Posterior cingulate gyrus (tissue), 11 donors: Measurements from ENCODE around the gene WSCD1.

ENCODE experiments used
- DNase-seq, 10 donors: peaks; one replicate each; pipeline versions ENCODE4 v3.0.0 to v3.0.0-alpha.2; 2020 to 2021; ENCODE audit warnings: mixed read lengths in 3 of 10
- intact Hi-C: fragments of 100-400 bp; cut with DNase I; formaldehyde crosslinking; loops from one replicate; pipeline ENCODE4 v1.15.1; 2023

The WSCD1 gene

DNA sequence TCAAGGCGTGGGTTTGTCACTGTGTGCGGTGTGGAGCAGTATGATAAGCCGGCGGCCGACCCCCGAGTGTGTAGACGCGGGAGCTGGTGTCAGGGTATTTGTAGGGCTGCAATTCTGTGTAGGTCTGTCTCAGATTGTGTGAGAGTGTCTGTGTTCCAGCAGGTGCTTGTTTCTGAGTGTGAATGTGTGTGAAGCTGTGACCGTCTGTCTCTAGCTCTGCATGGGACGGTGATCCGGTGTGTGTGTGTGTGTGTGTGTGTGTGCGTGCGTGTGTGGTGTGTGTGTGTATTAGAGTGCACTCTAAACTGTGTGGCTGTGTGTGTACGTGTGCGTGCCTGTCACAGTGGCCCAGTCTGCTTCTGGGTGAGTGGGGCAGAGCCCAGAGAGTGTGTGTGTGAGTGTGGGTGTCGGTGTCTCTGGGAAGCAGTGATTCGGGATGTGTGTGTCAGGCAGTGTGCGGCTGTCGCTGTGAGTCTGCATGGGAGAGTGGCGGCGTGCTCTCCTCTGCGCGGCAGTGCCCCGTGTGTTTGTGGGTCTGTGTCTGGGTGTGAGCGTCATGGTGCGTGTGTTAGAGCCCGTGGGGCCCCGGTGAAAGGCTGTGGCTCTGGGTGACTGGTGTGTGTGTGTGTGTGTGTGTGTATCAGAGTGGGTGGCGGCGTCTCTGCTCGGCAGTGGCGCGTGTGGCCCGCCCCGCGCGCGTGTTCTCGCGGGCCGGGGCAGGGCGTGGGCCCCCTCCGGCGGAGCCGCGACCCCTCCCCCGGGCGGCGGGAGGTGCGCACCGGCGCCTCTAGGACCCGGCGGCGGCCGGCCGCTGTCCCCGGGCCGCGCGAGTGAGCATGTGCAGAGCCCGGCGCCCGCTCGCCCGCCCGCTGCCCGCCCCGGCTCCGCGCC, at the start of gene WSCD1:
WSCD1 (plus strand) TSS at position 841 of the 891 bp plus-strand sequence. CDS start 10,280 bp downstream, outside the sequence.
- intact Hi-C loops = loop anchor here (5.0 to 10.0 kb wide), 4 partner anchors 185 to 475 kb away; no protein-coding TSS in a partner anchor
- DNase-seq = peak in 9 of 10 donors; percentile 32 to 92 (median 56)

DNA sequence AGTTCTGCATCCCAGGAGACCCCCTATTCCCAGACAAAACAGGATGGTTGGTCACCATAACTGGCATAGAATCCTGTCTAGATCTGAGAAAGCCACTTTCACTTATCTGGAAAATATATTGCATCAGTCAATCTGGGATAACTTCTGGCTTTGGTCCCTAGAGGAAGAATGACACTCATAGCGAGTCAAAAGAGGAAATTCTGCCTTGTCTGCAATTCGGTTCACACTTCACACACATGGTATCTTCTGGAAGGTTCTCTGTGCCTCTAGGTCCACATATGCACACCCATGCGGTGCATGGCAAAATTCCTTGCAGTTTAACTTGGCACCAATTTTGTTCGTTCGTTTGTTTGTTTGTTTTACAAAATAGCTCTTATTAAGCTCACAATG, 49.2 kb upstream of the WSCD1 start:
- intact Hi-C loops = no loop called here
- DNase-seq = no peak

- intact Hi-C loops = no loop called here
- no peak for DNase-seq
These were observed 48.6 kb upstream of the WSCD1 start for GRCh38 chr17:6021627-6022026.

- no peak for DNase-seq
- intact Hi-C loops = no loop called here
These were observed 46.9 kb upstream of the WSCD1 start for GRCh38 chr17:6023036-6023831.

- DNase-seq = no peak
- intact Hi-C loops = no loop called here
These were observed 45.6 kb upstream of the WSCD1 start for GRCh38 chr17:6024576-6024975.

DNA sequence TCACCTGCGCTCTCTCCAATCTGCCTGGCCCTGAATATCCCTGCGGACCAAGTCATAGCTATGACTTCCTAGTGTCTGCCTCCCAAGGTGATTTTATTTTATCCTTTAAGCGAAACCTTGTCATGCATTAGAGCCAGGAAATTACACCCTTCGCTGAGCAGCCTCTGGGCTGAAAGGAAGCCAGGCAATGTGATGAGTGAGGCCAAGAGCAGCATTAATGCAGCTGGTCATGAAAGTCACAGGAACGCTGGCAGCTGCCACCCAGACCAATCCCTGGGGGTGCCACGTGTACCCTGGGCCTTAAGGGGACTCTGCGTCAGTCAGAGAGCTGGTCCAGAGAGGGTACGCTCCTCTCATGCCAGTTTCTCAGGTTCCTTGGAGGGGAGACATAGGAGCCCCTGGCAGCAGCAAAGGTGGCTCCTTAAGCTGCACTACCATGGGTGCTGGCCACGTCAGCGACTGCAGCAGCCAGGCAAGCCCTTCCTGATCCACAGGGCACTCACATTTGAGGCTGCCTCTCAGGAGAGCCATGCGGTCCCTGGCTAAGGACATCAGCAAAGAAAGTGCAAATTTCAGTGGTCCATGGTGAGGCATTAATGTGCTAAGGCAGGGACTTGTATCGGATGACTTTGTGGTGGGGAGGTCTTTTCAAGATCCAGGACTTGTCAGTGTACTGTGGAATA, 42.7 kb upstream of the WSCD1 start:
- DNase-seq = no peak
- intact Hi-C loops = no loop called here

DNA sequence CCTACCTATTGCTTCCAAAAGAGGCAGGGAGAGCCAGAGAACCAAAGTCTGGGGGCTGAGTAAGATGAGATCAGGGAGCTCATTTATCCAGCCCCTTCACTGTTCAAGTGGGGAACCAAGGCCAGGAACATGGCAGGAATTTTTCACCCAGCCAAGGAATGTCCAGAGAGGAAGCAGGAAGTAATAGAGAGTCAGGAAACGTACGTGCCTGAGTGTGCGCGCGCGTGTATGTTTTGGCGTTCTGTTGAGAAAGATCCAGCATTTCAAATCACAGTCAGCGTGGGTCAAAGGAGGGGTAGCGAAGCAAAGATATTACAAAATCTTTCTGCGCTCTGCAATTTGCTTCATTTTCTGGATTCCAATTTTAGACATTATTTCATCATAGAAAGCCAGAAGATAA, 41.9 kb upstream of the WSCD1 start:
- DNase-seq = no peak
- intact Hi-C loops = no loop called here

DNA sequence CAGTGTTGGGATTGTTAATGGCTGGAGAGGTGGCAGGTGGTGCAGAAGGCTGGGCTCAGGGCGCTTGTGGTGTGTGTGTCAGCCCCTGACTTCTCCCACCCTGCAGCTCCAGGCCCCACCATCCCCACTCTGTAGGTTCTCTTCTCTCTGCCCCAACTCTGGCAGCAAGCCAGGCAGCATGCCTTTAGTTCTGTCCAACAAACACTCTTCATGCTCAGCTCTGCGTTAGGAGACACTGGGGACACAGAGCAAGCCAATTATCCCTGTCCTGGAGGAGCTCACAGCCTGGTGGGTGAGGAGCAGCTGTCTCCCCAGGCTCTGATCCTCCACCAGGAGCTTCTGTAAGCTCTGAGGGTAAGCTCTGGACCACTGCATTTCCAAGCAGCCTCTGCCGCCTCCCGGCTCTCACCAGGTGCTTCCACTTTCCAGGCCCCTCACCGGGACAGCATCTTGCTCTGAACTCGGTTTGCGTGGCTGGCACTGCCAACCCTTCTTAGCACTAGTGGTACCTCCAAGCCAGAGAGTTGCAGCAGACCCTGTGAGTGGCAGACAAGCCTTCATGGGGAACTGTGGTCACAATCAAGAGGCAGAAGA, 34.3 kb upstream of the WSCD1 start:
- intact Hi-C loops = no loop called here
- peak in 1 of 10 donors; percentile 13 for DNase-seq

GRCh38 chr17:6040504-6040903, 29.7 kb upstream of the WSCD1 start:
- intact Hi-C loops = no loop called here

GRCh38 chr17:6041246-6041645, 28.9 kb upstream of the WSCD1 start:
- intact Hi-C loops = no loop called here
- DNase-seq = peak in 1 of 10 donors; percentile 43

More at GRCh38 chr17:6040504-6040903, 29.7 kb upstream of the WSCD1 start:
- DNase-seq = peak in 1 of 10 donors; percentile 63

DNA sequence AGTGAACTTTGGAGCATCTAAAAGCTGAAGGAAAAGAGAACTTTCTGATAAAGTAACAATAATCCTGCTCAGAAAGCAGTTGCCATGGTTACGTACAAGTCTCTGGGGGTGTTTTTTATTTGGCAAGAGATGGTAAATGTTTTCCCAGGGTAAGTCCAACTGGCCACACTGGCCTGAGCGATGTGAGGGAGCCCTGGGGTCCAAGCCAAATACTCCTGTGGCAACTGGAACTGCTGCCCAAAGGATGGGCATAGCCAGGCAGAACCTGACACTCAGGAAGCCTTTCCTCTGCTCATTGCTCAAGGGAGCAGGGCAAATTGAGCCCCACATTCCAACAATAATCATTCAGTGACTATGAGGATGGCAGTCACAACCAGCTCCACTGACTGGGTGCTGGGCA, 26.8 kb upstream of the WSCD1 start:
- peak in 1 of 10 donors; percentile 35 for DNase-seq
- intact Hi-C loops = no loop called here

DNA sequence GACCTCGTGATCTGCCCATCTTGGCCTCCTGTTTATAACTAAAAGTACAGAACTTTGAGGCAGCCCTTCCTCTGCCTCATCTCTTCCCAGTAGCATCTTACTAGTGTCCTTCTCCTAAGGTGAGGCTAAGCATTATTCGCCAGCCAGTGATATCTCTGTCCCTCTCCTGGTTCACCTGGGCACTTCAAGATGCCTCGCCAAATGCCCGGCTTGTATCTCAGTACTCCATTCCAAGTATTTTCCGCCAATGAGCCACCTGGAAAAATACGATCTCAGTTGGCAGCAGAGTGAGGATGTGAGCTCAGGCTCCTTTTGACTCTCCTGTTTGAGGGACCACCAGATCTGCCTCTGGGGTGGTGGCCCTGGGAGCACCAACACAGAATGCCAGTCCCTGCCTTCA, 25.9 kb upstream of the WSCD1 start:
- DNase-seq = peak in 1 of 10 donors; percentile 24
- intact Hi-C loops = no loop called here

GRCh38 chr17:6045621-6046357, 24.4 kb upstream of the WSCD1 start:
- DNase-seq = peak in 1 of 10 donors; percentile 24
- intact Hi-C loops = no loop called here

DNA sequence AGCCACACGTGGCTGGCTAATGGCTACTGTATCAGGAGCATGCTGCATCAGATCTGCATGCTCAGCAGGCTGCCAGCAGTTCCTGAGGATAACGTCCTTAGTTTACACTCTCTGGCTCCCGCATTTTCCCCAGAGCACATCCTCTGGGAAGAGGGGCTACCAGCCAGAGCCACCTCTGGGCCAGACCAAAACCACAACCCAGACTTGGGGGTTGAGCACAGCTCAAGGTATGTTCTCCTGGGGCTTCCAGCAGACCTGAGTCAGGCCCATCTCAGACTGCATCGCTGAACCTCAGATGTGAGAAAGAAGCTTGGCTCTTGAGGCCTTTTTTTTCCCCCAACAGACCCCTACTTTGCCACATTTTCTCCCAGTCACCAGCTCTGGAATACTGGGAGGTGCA, 23.7 kb upstream of the WSCD1 start:
- intact Hi-C loops = no loop called here
- DNase-seq = peak in 1 of 10 donors; percentile 31

- DNase-seq = no peak
- intact Hi-C loops = no loop called here
These were observed 23.2 kb upstream of the WSCD1 start for GRCh38 chr17:6046931-6047330.

GRCh38 chr17:6047966-6048365, 22.2 kb upstream of the WSCD1 start:
- intact Hi-C loops = no loop called here
- peak in 1 of 10 donors; percentile 42 for DNase-seq

DNA sequence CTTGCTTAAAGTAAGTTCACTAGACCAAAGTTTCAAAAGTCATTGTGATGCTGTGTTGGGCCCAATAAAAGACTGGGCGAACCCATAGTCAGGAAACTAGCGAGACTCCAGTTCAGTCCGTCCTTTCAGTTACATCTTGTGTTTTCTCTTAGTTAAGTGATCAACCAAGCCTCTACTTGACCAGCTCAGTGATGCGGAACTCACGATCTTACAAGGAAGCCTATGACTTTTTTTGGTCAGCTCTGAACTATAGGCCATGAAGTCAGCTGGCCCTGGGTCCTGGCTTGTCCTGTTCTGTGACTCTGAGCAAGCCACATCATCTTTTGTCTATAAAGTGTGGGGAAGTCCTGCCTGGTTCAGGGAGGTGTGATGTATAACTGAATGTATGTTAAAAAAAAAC, 21.7 kb upstream of the WSCD1 start:
- intact Hi-C loops = no loop called here
- DNase-seq = no peak

DNA sequence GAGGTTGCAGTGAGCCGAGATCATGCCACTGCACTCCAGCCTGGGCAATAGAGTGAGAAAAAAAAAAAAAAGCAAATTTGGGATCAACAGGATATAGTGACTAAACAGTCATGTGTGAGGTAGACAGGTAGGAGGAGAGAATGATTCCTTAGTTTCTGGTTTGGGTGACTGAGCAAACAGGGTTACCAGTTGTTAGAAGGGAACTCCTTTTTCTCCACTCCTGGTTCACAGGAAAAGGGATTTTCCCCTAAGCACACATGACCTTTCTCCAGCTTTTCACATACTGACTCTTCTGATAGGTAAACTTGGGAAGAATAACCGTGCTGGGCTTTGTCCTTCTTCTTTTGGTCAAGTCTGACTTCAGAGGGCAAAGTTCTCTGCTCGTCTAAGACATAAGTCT, 17.3 kb upstream of the WSCD1 start:
- intact Hi-C loops = no loop called here
- DNase-seq = no peak

- peak in 1 of 10 donors; percentile 53 for DNase-seq
- intact Hi-C loops = no loop called here
These were observed 15.8 kb upstream of the WSCD1 start for GRCh38 chr17:6054372-6054771.

GRCh38 chr17:6056104-6056503, 14.1 kb upstream of the WSCD1 start:
- DNase-seq = peak in 1 of 10 donors; percentile 71
- intact Hi-C loops = no loop called here
